HG02798 (cell line): ENCODE measurements around the gene KPNA4.
"Not testable (repeated sequence)": the region's sequence is repeated elsewhere in the genome, so short reads cannot be mapped to it uniquely, and the experiment has no call there.

Experiments
- ATAC-seq: cut with Tn5 transposase; IDR thresholded peaks from one replicate; pipeline ENCODE4 v1.9.1; 2021; ENCODE audit warnings: mild to moderate bottlenecking; ENCODE audit not compliant: unreplicated experiment, poor library complexity

Gene KPNA4, protein sequence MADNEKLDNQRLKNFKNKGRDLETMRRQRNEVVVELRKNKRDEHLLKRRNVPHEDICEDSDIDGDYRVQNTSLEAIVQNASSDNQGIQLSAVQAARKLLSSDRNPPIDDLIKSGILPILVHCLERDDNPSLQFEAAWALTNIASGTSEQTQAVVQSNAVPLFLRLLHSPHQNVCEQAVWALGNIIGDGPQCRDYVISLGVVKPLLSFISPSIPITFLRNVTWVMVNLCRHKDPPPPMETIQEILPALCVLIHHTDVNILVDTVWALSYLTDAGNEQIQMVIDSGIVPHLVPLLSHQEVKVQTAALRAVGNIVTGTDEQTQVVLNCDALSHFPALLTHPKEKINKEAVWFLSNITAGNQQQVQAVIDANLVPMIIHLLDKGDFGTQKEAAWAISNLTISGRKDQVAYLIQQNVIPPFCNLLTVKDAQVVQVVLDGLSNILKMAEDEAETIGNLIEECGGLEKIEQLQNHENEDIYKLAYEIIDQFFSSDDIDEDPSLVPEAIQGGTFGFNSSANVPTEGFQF

GRCh38 chr3:160565442-160566403 is at the start of gene KPNA4:
Gene KPNA4 (minus strand): TSS chr3:160565571. CDS start chr3:160565282, 289 bp downstream.
- ATAC-seq = peak; percentile 96

DNA sequence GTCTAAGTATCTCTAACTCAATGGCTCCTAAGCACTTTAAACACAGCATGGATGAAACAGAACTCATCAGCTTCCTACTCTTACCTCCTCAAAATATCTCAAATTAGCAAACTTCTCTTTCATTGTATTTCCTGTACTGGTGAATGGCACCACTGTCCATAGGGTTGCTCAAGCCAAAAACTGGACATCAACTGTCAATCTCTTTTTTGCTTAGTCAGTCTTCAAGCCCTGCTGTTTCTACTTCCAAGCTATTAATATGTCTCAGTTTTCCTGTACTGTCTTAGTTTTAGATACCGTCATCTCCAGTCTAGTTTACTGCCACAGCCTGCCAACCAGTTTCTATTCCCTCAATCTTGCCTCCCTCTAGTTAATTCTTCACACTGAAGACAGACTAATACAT is 48.3 kb upstream of the KPNA4 start:
- ATAC-seq = no peak

DNA sequence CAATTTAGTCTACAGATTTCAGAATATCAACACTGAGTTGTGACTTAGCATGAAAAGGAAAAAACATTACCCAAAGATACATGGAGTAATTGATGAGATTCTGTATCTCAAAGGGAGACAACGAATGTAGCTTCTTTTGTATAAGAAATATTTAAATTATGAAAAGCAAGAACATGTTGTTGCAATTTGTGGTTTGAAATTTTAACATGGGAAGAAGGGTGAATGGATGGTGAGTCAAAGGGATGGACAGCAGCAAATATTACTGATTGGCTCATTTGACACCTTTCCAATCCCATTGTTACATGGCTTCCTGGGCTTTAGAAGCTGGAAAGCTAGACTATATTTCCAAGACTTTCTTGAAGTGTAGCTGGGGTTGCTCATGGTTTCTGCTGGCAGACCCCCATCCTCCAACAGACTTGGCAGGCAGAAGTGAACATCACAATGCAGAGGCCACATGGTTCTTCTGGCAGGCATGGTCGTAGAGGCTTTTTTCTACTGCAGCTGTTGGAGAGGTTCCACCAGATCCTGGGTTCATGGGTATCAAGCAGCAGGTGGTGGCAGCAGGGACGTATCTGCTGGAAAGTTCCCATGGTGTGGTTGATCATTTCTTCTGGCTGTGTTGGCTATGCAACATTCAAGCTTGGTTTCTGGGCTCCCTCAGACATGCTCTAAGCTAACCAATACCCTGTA is 47.2 kb upstream of the KPNA4 start:
- no peak for ATAC-seq

DNA sequence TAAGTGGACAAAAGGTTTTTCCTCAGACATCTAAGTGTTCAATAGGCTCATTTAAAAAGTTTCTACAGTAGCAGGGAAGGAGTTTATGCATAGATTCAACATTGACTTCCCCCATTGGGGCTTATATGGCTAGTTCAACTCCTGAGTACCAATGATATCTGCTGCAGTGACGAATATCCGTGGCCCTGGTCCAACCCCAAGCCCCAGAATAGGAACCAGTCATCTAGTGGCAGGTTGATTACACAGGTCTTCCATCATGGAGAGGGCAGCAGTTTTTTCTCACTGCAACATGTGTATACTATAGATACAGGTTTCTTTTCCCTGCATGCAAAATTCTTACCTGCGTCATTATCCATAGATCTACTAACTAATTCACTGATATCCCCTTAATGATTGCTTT is 45.8 kb upstream of the KPNA4 start:
- no peak for ATAC-seq

DNA sequence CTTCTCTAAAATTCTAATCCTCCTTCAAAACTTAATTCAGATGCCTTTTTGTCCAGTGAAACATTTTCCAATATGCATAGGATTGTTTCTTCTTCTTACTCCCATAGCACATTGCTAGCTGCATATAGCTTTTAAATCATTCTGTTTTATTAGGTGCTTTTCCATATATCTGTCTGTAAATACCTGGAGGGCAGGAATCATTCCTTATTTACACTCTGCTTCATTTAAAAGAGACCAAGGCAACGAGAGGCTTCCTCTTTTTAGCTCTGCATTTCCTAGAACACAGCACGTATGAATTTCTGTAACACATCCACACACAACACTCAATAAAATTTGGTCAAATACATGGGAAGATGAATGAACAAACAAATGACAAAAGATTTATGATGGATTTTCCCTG is 43.5 kb upstream of the KPNA4 start:
- no peak for ATAC-seq

GRCh38 chr3:160607826-160608225 is 42.5 kb upstream of the KPNA4 start:
- ATAC-seq = no peak

GRCh38 chr3:160605315-160605714 is 39.9 kb upstream of the KPNA4 start:
- ATAC-seq = no peak

- not testable (repeated sequence) for ATAC-seq
Observed at GRCh38 chr3:160603845-160604244, 38.5 kb upstream of the KPNA4 start.

- no peak for ATAC-seq
Observed at GRCh38 chr3:160602259-160602658, 36.9 kb upstream of the KPNA4 start.

DNA sequence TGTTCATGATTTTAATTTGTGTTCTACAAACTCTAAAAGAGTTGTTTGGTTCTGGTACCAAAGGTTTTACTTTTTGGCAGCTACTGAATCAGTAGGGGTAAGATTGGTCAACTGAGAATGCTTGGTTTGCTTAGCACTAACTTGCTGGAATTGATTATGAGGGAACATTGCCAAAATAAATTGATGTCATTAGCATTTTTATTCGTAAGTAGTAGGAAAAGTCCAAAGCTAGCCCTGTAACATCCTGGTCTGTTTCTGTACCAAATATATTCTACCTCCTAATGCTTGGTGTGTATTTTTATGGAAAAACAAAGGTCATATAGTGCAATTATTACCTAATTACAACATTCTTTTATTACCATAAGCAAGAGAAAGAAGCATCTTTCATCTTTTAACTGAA is 35.9 kb upstream of the KPNA4 start:
- no peak for ATAC-seq

- no peak for ATAC-seq
Observed at GRCh38 chr3:160598865-160599264, 33.5 kb upstream of the KPNA4 start.

DNA sequence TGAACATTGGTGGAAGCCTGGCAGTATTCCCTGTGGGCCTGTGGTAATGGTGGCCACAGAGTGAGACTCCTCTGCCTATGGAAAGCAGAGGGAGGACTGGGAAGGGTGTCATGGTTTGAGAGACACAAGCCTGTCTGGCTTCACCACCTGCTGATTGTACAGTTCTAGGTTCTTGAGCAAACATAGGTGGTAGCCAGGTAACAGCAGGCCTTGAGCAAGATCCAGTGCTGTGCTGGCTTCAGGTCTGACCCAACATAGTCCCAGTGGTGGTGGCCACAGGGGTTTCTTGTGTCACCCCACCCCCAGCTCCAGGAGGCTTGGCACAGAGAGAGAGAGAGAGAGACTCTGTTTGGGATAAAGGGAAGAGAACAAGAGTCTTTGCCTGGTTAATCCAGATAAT is 22.7 kb upstream of the KPNA4 start:
- no peak for ATAC-seq

DNA sequence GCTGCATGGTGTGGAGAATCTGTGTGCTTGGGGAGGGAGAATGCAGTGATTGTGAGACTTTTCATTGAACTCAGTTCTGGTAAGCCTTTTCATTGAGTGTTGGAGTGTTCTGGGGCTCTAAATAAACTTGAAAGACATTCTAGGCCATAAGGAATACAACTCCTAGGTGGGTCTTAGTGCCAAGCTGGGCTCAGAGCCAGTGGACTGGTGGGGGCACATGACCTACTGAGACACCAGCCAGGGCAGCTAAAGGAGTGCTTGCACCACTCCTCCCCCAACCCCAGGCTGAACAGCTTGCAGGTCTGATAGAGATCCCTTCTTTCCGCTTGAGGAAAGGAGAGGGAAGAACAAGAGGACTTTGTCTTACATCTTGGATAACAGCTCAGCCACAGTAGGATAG is 21.7 kb upstream of the KPNA4 start:
- no peak for ATAC-seq

DNA sequence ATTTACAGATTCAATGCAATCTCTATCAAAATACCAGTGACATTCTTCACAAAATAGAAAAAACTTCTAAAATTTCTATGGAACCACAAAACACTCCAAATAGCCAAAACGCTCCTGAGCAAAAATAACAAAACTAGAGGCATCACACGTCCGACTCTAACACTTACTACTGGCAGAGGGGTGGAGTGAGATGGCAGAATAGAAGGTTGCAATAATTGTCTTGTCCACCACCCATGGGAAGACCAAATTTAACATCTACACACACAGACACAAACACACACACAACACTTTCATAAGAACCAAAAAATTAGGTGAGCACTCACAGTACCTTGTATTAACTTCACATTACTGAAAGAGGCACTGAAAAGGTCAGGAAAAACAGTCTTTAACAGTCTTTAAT is 21.3 kb upstream of the KPNA4 start:
- no peak for ATAC-seq

- no peak for ATAC-seq
Observed at GRCh38 chr3:160583451-160583850, 18.1 kb upstream of the KPNA4 start.

GRCh38 chr3:160580938-160581337 is 15.6 kb upstream of the KPNA4 start:
- no peak for ATAC-seq

GRCh38 chr3:160577556-160578195 is 12.3 kb upstream of the KPNA4 start:
- ATAC-seq = no peak

DNA sequence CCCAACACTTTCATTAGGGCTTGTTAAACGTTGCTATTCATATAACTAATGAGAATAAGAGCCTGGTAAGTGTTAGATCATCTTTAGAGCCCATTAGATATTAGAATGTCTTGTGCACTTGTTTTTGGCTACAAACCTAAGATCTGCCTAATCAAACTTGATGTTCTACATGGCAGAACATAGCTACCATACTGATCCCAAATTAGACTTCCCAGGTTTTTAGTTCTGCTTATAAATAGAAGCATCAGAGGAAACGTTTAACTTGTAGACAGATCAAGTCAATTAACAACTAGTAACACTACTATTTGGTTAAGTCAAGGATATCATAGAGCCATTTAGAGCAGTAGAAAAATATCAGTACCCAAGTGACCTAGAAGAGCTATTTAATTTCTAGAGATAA is 11.7 kb upstream of the KPNA4 start:
- no peak for ATAC-seq

DNA sequence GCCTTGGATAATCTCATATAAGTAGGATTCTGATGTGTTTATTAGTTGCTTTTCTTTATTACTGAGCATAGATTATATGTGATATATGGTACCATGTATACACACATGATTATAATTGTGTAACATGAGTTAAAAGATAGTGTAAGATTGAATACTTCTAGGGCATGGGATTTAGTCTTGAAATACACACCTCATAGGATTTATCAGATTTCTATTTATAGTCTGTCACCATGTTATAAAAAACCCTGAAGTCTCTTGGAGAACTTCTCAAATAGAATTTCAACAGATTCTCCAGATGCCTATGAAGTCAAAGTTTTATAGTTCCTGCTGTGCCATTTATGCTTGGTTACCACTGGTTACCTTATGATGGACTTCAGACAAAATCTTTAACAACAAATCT is 11.2 kb upstream of the KPNA4 start:
- no peak for ATAC-seq

DNA sequence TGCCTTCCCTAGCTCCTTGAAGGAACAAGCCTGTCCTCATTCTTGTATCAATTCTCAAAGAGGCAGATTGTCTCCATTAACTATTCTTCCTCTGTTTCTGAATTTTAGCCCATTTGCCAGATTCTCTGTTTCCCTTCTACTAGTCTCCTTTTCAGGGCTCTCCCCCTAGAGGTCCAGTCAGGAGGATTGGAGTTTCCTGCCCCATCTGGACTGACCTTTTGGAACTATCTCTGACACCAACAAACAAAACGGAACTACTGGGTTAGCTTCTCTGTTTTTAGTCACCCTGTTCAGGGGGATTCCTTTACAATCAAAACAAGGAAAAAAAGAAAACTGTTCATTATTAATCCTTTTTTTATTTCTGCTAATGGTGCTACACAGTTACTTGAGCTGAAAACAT is 10.2 kb upstream of the KPNA4 start:
- ATAC-seq = no peak
